Measurements from ENCODE around the gene PCDH9.

- no peak for TF ChIP-seq CTCF (IDR thresholded peaks at IDR 0.05)
- TF ChIP-seq POLR2A (IDR thresholded peaks at IDR 0.05), result no peak
Observed at GRCh38 chr13:67267136-67267535, 37.0 kb upstream of the PCDH9 start.

All from Peyer's patch (tissue), 4 donors.